PC-3 (cell line): Measurements from ENCODE around the gene PTPRF.

Source experiments
- CTCF ChIP-seq: fragments of 300-600 bp; sonication (generic); conservative IDR thresholded peaks from 2 replicates; pipeline ENCODE4 v1.5.1; 2017; ENCODE audit warnings: antibody characterized with exemption, low read depth, mild to moderate bottlenecking, low read length
- EZH2phosphoT487 ChIP-seq: fragments of 300-600 bp; sonication (generic); IDR thresholded peaks from 2 replicates; pipeline ENCODE4 v1.6.1; 2018; ENCODE audit warnings: mild to moderate bottlenecking, antibody characterized with exemption, low read length, borderline replicate concordance

- TF ChIP-seq CTCF (no peak), EZH2phosphoT487 (no peak)
Measured at GRCh38 chr1:43671193-43671592, 140.5 kb downstream of the PTPRF start.
